GM19452 (cell line): ENCODE results near the gene CIB4.

Source experiments
- ATAC-seq: cut with Tn5 transposase; IDR thresholded peaks from one replicate; pipeline ENCODE4 v1.9.1; 2021; ENCODE audit not compliant: unreplicated experiment

The CIB4 gene

GRCh38 chr2:26644188-26644835, 3.1 kb upstream of the CIB4 start:
- no peak for ATAC-seq

- ATAC-seq, result no peak
Measured at GRCh38 chr2:26642429-26642828, 1.3 kb upstream of the CIB4 start.

GRCh38 chr2:26640331-26640745, 828 bp downstream of the CIB4 start:
- ATAC-seq, result no peak

GRCh38 chr2:26639685-26640243, 1.4 kb downstream of the CIB4 start:
- ATAC-seq, result no peak

GRCh38 chr2:26637811-26638310, 3.3 kb downstream of the CIB4 start:
- no peak for ATAC-seq

- no peak for ATAC-seq
Measured at GRCh38 chr2:26636935-26637334, 4.2 kb downstream of the CIB4 start.

- ATAC-seq, result no peak
Measured at GRCh38 chr2:26635401-26635800, 5.8 kb downstream of the CIB4 start.

- ATAC-seq, result no peak
Measured at GRCh38 chr2:26634636-26635230, 6.4 kb downstream of the CIB4 start.

- ATAC-seq, result no peak
Measured at GRCh38 chr2:26633993-26634595, 7.1 kb downstream of the CIB4 start.

GRCh38 chr2:26633351-26633945, 7.7 kb downstream of the CIB4 start:
- no peak for ATAC-seq

GRCh38 chr2:26632624-26633185, 8.5 kb downstream of the CIB4 start:
- ATAC-seq, result no peak

GRCh38 chr2:26631401-26632170, 9.6 kb downstream of the CIB4 start:
- no peak for ATAC-seq

GRCh38 chr2:26630669-26631360, 10.4 kb downstream of the CIB4 start:
- ATAC-seq, result no peak

- ATAC-seq, result no peak
Measured at GRCh38 chr2:26630235-26630634, 10.9 kb downstream of the CIB4 start.

- no peak for ATAC-seq
Measured at GRCh38 chr2:26629751-26630150, 11.4 kb downstream of the CIB4 start.

- ATAC-seq, result no peak
Measured at GRCh38 chr2:26629346-26629630, 11.9 kb downstream of the CIB4 start.

- no peak for ATAC-seq
Measured at GRCh38 chr2:26628561-26629345, 12.4 kb downstream of the CIB4 start.

GRCh38 chr2:26627350-26628105, 13.6 kb downstream of the CIB4 start:
- ATAC-seq, result no peak

- ATAC-seq, result no peak
Measured at GRCh38 chr2:26626606-26627005, 14.6 kb downstream of the CIB4 start.
